ENCODE data around the gene SOCS3.
A peak's percentile ranks its signal among the peaks of the same experiment; 100 is the strongest.

SOCS3 gene

DNA sequence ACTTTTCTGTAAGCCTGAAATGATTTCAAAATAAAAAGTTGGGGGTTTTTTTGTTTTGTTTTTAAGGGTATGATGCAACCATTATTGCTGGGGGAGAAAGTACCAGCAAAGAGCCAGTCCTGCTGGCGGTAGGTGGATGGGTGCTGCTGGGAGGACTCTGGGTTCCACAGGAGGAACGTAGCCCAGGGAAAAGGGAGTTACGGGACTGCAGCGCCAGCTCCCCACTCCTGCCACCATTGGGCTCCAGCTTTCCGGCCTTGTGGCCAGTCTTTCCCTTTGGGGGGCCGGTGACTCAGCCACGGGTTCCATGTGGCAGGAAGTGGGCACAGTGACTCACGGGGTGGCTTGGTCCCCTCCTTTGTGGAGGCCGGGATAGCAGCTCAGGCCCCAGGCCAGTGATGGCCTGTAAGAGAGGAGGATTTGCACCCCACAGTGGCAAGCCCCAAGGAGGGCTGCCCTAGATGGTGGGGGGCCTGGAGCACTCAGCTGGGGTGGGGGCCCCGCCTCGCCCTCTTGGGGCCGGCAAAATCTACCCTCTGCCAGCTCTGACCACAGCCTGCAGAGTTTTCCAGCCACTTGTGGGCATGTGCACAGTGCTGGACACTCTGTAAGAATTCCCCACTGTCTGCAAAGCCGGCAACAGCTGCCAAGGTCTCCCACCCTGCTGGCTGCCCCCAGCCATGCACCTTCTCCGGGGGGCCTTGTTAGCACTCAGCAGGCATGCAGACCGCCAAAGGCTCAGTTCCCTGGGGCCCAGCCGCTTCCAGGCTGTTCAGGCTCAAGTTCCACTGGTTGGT, 30.4 kb downstream of the SOCS3 start:
- Histone ChIP-seq H3K4me3 (ENCODE audit: low read length) (no peak overlapping the region), H3K4me1 (ENCODE audit: control insufficient read depth, insufficient read depth, low read length) (peaks cover 22% of the 10 kb centered on the region)

DNA sequence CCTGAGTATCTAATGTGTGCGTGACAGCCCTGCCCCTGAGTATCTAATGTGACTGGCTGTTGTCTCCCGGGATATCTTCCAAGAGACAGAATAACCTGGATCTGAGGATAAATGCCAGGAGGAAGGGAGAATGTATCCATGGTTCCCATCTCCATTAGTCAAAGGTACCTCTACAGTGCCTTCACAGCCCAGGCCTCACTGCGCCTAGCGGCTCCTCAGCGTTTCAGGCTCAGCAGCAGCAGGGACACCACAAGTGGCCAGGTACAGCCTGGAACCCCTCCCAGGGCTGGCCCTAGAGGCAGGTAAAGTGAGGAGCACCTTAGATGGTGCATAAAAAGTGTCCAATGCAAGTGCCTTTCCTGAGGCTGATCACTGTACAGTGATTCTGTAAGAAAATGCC, 32.0 kb downstream of the SOCS3 start:
- no peaks in the 10 kb centered on the region for H3K27me3 ChIP-seq (ENCODE audit: control insufficient read depth, insufficient read depth, low read length)
- no peaks in the 10 kb centered on the region for H3K9me3 ChIP-seq (ENCODE audit: control insufficient read depth, low read length)
- no peaks in the 10 kb centered on the region for H3K36me3 ChIP-seq (ENCODE audit: control insufficient read depth, insufficient read depth, low read length)
- H3K9ac ChIP-seq (ENCODE audit: low read length) = no peak overlapping the region
- H3K4me1 ChIP-seq (ENCODE audit: control insufficient read depth, insufficient read depth, low read length) = peaks cover 37% of the 10 kb centered on the region
- H3K4me3 ChIP-seq (ENCODE audit: low read length) = no peak overlapping the region

More for the DNA sequence above, 30.4 kb downstream of the SOCS3 start:
- no peaks in the 10 kb centered on the region for H3K27me3 ChIP-seq (ENCODE audit: control insufficient read depth, insufficient read depth, low read length)
- no peaks in the 10 kb centered on the region for H3K36me3 ChIP-seq (ENCODE audit: control insufficient read depth, insufficient read depth, low read length)
- H3K9me3 ChIP-seq (ENCODE audit: control insufficient read depth, low read length) = no peaks in the 10 kb centered on the region
- H3K9ac ChIP-seq (ENCODE audit: low read length) = no peak overlapping the region

DNA sequence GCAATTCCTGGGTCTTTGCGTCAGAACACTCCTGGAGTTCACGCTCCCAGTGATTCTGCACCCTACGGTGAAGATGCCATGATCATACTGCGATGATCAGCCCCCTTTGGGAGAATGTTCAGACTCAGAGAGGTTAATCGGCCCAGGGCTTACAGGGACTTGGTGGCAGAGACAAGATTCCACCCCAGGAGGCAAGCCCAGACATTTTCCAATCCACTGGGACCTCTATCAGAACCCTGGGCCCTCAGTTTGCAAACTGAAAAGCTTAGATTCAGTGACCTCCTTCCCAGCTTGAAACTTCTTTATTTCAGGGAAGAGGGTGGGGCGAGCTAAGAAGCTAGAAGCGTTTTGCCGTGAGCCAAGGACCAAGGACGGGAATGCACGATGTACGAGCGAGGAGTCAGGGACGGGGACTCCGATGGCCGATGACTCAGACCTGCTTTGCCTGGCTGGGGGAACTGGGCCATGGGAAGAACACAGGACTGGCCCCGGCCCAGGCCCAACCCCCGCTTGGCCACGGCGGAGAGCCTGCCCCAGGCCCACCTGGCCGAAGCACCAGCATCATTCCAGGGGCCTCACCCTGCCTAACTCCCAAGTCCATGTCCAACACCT, 34.7 kb downstream of the SOCS3 start:
- H3K4me3 ChIP-seq (ENCODE audit: low read length) = no peak overlapping the region
- no peaks in the 10 kb centered on the region for H3K9me3 ChIP-seq (ENCODE audit: control insufficient read depth, low read length)
- H3K36me3 ChIP-seq (ENCODE audit: control insufficient read depth, insufficient read depth, low read length) = no peaks in the 10 kb centered on the region
- H3K9ac ChIP-seq (ENCODE audit: low read length) = peak overlapping the region; percentile 10
- H3K4me1 ChIP-seq (ENCODE audit: control insufficient read depth, insufficient read depth, low read length) = peaks cover 30% of the 10 kb centered on the region
- no peaks in the 10 kb centered on the region for H3K27me3 ChIP-seq (ENCODE audit: control insufficient read depth, insufficient read depth, low read length)

DNA sequence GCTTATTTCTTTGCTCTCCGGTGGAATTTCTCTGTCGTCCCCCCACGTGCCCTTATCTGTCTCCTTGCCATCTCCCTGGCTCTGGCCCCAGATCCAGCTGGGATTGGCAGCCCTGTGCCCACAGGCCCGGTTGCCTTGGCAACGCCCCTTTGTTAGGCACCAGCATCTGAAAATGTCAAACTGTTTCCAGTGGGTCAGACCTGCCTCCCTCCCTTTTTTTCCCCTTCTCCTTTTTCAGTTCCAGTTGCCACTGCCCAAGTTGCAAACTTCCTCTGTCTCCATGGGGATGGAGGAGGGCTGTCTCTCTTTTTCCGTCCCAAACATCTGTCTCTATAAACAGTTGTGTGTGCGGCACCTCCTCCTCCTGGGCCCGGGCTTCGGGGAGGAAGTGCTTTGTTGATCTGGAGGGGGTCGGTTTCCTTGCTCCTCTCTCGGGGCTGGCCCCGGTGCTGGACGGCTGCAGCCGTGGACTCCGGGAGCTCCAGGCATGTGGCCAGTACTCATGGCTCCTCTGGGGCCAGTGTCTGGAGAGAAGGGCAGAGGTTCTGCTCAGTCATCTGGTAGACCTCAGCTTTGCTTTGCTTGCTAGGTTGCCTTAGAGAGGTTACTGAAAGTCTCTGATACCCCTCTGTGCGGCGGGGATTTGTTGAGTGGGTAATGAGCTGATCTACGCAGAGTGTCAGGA, 35.3 kb downstream of the SOCS3 start:
- no peak overlapping the region for H3K4me3 ChIP-seq (ENCODE audit: low read length)
- peaks cover 30% of the 10 kb centered on the region for H3K4me1 ChIP-seq (ENCODE audit: control insufficient read depth, insufficient read depth, low read length)
- peak overlapping the region; percentile 10 for H3K9ac ChIP-seq (ENCODE audit: low read length)
- no peaks in the 10 kb centered on the region for H3K9me3 ChIP-seq (ENCODE audit: control insufficient read depth, low read length)
- no peaks in the 10 kb centered on the region for H3K27me3 ChIP-seq (ENCODE audit: control insufficient read depth, insufficient read depth, low read length)
- no peaks in the 10 kb centered on the region for H3K36me3 ChIP-seq (ENCODE audit: control insufficient read depth, insufficient read depth, low read length)

DNA sequence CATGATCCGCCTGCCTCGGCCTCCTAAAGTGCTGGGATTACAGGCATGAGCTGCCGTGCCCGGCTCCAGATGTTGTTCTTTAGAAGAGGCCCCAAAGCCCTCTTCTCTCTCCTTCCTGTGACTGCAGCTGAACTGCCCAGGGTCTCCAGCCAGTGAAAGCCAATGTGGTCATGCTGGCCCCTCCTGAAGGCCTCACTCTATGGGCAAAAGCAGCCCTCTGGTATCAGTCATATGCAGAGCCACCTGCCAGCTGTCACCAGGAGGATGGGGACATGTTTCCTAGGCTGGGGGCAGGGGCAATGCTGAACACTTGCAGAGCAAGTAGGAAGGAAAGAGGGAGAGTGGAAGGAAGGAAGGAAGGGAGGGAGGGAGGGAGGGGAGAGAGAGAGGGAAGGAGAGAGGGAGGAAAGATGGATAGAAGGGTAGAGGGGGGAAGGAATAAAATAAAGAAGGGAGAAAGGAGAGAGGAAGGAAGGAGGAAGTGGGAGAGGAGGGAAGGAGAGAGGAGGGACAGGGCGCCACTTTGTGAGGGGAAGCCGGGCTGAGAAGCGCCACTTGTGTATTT, 36.0 kb downstream of the SOCS3 start:
- H3K9ac ChIP-seq (ENCODE audit: low read length) = peak overlapping the region; percentile 28
- H3K9me3 ChIP-seq (ENCODE audit: control insufficient read depth, low read length) = no peaks in the 10 kb centered on the region
- H3K27me3 ChIP-seq (ENCODE audit: control insufficient read depth, insufficient read depth, low read length) = no peaks in the 10 kb centered on the region
- H3K36me3 ChIP-seq (ENCODE audit: control insufficient read depth, insufficient read depth, low read length) = no peaks in the 10 kb centered on the region
- H3K4me1 ChIP-seq (ENCODE audit: control insufficient read depth, insufficient read depth, low read length) = peaks cover 35% of the 10 kb centered on the region
- H3K4me3 ChIP-seq (ENCODE audit: low read length) = no peak overlapping the region

DNA sequence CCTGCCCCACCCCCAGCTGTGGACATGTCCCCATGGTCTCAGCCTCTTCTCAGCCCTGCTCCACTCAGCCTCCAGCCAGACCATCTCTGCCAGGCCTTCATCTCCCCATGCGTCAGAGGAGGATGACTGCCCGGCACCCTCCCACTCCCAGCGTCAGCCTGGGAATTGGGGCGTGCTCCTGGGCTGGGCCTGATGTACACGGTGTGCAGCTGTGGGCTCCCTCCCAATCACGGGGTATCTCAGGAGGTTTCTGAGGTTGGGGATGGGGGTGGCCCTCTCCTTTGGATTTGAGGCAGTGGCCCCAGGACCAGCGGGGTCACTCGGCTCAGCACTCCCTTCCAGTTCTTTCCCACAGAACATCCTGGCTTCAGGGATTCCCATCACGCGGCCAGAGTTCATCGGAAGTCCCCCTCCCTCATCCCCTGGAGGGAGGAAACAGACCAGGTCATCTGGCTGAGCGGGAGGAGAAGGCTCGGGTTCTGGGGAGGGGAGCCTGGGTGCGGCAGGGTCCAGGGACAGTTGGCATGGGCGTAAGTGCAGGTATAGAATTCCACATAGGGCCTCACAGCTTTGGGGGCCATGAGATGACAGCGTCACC, 36.9 kb downstream of the SOCS3 start:
- Histone ChIP-seq H3K4me3 (ENCODE audit: low read length) (no peak overlapping the region), H3K4me1 (ENCODE audit: control insufficient read depth, insufficient read depth, low read length) (peaks cover 44% of the 10 kb centered on the region), H3K9ac (ENCODE audit: low read length) (peak overlapping the region; percentile 28), H3K9me3 (ENCODE audit: control insufficient read depth, low read length) (no peaks in the 10 kb centered on the region), H3K27me3 (ENCODE audit: control insufficient read depth, insufficient read depth, low read length) (no peaks in the 10 kb centered on the region), H3K36me3 (ENCODE audit: control insufficient read depth, insufficient read depth, low read length) (no peaks in the 10 kb centered on the region)

DNA sequence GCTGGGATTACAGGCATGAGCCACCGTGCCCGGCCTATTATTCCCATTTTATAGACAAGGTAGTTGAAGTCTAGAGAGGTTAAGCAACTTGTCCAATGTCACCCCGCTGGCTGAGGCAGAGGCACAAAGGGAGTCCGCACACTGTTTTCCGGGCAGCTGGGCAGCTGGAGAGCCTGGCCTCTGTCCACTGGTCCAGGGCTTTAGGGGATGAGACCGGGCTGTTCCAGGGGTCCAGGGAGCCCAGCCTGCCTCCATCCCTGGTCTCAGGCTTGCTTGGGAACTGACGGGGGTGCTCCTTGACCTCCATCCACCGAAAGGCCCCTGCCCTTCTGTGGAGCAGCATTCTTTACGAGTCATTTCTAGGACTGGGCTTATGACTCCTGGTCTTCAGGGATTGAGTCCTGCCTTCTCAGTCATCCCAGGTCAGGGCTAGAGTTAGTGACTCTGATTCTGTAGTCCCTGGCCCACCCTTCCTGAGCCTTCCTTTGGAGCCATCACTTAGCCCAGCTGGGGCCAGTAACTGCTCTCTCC, 37.5 kb downstream of the SOCS3 start:
- Histone ChIP-seq H3K9me3 (ENCODE audit: control insufficient read depth, low read length) (no peaks in the 10 kb centered on the region), H3K9ac (ENCODE audit: low read length) (no peak overlapping the region), H3K27me3 (ENCODE audit: control insufficient read depth, insufficient read depth, low read length) (no peaks in the 10 kb centered on the region), H3K4me1 (ENCODE audit: control insufficient read depth, insufficient read depth, low read length) (peaks cover 50% of the 10 kb centered on the region), H3K36me3 (ENCODE audit: control insufficient read depth, insufficient read depth, low read length) (no peaks in the 10 kb centered on the region), H3K4me3 (ENCODE audit: low read length) (no peak overlapping the region)

DNA sequence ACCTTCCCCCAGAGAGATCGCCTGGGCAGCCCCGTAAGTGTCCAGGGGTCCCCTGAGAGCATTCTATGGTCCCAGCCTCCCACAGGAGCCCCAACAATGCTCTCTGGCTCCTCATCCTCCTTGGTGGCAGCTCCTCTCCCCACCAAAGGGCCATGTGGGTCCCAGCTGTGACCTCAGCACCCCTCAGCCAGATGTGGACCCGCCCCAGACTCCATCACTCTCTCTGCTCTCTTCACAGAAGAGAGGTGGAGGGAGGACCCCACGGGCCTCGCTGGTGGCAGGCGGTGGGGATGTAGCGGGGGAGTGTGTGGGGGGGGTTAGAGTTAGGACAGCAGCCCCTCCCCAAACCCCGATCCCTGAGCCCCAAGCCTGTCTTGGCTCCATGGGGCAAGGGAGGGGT, 41.0 kb downstream of the SOCS3 start:
- Histone ChIP-seq H3K27me3 (ENCODE audit: control insufficient read depth, insufficient read depth, low read length) (no peaks in the 10 kb centered on the region), H3K4me3 (ENCODE audit: low read length) (no peak overlapping the region), H3K36me3 (ENCODE audit: control insufficient read depth, insufficient read depth, low read length) (no peaks in the 10 kb centered on the region), H3K4me1 (ENCODE audit: control insufficient read depth, insufficient read depth, low read length) (peaks cover 67% of the 10 kb centered on the region), H3K9ac (ENCODE audit: low read length) (no peak overlapping the region), H3K9me3 (ENCODE audit: control insufficient read depth, low read length) (no peaks in the 10 kb centered on the region)

DNA sequence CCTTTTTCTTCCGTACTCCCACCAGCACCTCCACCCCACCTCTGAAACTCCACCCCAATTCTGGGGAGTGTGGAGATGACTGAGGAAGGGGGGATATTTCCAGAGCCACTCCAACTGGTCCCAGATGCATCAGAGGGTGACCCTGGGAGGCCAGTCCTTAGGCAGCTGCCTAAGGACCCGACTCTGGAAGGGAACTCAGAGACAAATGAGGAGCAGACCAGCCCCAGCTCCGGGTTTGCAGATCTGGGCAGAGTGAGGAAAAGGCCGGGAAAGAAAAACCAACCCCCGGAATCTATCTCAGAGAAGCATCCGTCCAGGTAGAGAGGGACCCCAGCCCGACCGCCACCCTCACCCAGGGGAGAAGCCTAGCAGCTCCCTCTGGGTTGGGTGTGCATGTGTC, 41.5 kb downstream of the SOCS3 start:
- no peaks in the 10 kb centered on the region for H3K36me3 ChIP-seq (ENCODE audit: control insufficient read depth, insufficient read depth, low read length)
- H3K4me1 ChIP-seq (ENCODE audit: control insufficient read depth, insufficient read depth, low read length) = peaks cover 67% of the 10 kb centered on the region
- no peak overlapping the region for H3K4me3 ChIP-seq (ENCODE audit: low read length)
- H3K27me3 ChIP-seq (ENCODE audit: control insufficient read depth, insufficient read depth, low read length) = no peaks in the 10 kb centered on the region
- no peaks in the 10 kb centered on the region for H3K9me3 ChIP-seq (ENCODE audit: control insufficient read depth, low read length)
- H3K9ac ChIP-seq (ENCODE audit: low read length) = peak overlapping the region; percentile 35

DNA sequence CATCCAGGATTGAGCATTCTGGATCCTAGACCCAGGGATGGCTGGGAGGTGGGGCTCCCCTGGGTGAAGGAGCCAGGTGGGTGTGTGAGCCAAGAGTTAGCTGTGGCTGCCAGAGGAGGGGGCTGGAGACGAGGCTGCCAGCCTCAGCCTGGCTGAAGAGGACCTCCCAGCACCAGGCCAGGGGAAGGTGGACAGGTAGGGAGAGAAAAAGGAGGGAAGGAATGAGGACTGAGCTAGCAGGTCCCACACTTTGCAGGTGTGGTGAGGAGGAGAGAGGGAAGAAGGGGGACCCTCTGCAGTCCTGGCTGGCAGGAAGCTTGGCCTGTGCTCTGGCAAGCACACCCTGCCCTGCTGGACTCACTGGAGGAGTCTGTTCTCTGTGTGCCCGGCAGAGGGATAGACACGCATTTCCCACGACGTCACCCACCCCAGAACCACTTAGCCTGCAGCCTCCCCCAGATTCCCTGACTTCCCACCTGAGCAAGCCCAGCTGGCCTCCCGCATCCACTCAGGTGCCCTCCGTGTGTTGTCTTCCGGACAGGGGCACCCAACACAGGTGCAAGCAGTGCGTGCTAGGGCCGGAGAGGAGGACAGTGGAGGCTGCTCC, 42.0 kb downstream of the SOCS3 start:
- peaks cover 63% of the 10 kb centered on the region for H3K4me1 ChIP-seq (ENCODE audit: control insufficient read depth, insufficient read depth, low read length)
- H3K36me3 ChIP-seq (ENCODE audit: control insufficient read depth, insufficient read depth, low read length) = no peaks in the 10 kb centered on the region
- H3K9me3 ChIP-seq (ENCODE audit: control insufficient read depth, low read length) = no peaks in the 10 kb centered on the region
- no peaks in the 10 kb centered on the region for H3K27me3 ChIP-seq (ENCODE audit: control insufficient read depth, insufficient read depth, low read length)
- peak overlapping the region; percentile 35 for H3K9ac ChIP-seq (ENCODE audit: low read length)
- no peak overlapping the region for H3K4me3 ChIP-seq (ENCODE audit: low read length)
